GM12874 (cell line): ENCODE data around the gene ZNF234.

Experiments
- CTCF ChIP-seq: IDR thresholded peaks from 2 replicates; pipeline ENCODE4 v1.5.1; 2011; ENCODE audit warnings: low read depth, mild to moderate bottlenecking, control low read depth, low read length, moderate library complexity; ENCODE audit not compliant: insufficient read depth

The ZNF234 gene

GRCh38 chr19:44163789-44164188 is 22.4 kb downstream of the ZNF234 start:
- TF ChIP-seq CTCF, result no peak

- no peak for TF ChIP-seq CTCF
Observed at GRCh38 chr19:44164327-44164672, 22.9 kb downstream of the ZNF234 start.

GRCh38 chr19:44164673-44165512 is 23.5 kb downstream of the ZNF234 start, which contains the start of gene ZNF226:
ZNF226 (plus strand) TSS chr19:44165100; CDS start chr19:44170081, 4,981 bp downstream.
- no peak for TF ChIP-seq CTCF

- no peak for TF ChIP-seq CTCF
Observed at GRCh38 chr19:44176590-44176989, 35.2 kb downstream of the ZNF234 start.

- TF ChIP-seq CTCF, result no peak
Observed at GRCh38 chr19:44180968-44181367, 39.6 kb downstream of the ZNF234 start.

- TF ChIP-seq CTCF, result no peak
Observed at GRCh38 chr19:44182145-44182544, 40.8 kb downstream of the ZNF234 start.

- TF ChIP-seq CTCF, result no peak
Observed at GRCh38 chr19:44190020-44190419, 48.7 kb downstream of the ZNF234 start.
